GM11168 (cell line): ENCODE results near the gene OPN1MW.
"Not testable (repeated sequence)": the region's sequence is repeated elsewhere in the genome, so short reads cannot be mapped to it uniquely, and the experiment has no call there.

Source experiments
- in situ Hi-C: fragments of 300-500 bp; cut with MboI; formaldehyde crosslinking; loops from one replicate; pipeline ENCODE4 v1.12.0; 2022; ENCODE audit warnings: low sequenced_read_pairs; ENCODE audit not compliant: unreplicated experiment

The OPN1MW gene

GRCh38 chrX:154182296-154182695, at the start of gene OPN1MW:
OPN1MW (plus strand) TSS chrX:154182596; CDS start chrX:154182678, 82 bp downstream.
- in situ Hi-C loops: not testable (repeated sequence)

- in situ Hi-C loops: no loop called here
These were observed 46.8 kb upstream of the OPN1MW start for GRCh38 chrX:154135458-154136229.

GRCh38 chrX:154136627-154137161, 45.7 kb upstream of the OPN1MW start:
- in situ Hi-C loops: no loop called here

- in situ Hi-C loops: no loop called here
These were observed 43.5 kb upstream of the OPN1MW start for GRCh38 chrX:154138857-154139256.

- in situ Hi-C loops: no loop called here
These were observed 42.2 kb upstream of the OPN1MW start for GRCh38 chrX:154140206-154140605.

- in situ Hi-C loops: no loop called here
These were observed 41.7 kb upstream of the OPN1MW start for GRCh38 chrX:154140742-154141141.

GRCh38 chrX:154142386-154142785, 40.0 kb upstream of the OPN1MW start:
- in situ Hi-C loops: no loop called here

- in situ Hi-C loops: no loop called here
These were observed 39.2 kb upstream of the OPN1MW start for GRCh38 chrX:154142950-154143745.

- in situ Hi-C loops: not testable (repeated sequence)
These were observed 38.4 kb upstream of the OPN1MW start, which contains the start of gene OPN1LW for GRCh38 chrX:154144010-154144409. OPN1LW (plus strand) TSS chrX:154144243; CDS start chrX:154144284, 41 bp downstream.

- in situ Hi-C loops: not testable (repeated sequence)
These were observed 31.4 kb upstream of the OPN1MW start for GRCh38 chrX:154151030-154151429.

- in situ Hi-C loops: not testable (repeated sequence)
These were observed 26.2 kb upstream of the OPN1MW start for GRCh38 chrX:154156221-154156620.

- in situ Hi-C loops: not testable (repeated sequence)
These were observed 25.2 kb upstream of the OPN1MW start for GRCh38 chrX:154157207-154157606.

GRCh38 chrX:154159345-154159744, 23.1 kb upstream of the OPN1MW start:
- in situ Hi-C loops: not testable (repeated sequence)

- in situ Hi-C loops: not testable (repeated sequence)
These were observed 17.5 kb upstream of the OPN1MW start for GRCh38 chrX:154164902-154165301.

- in situ Hi-C loops: not testable (repeated sequence)
These were observed 14.0 kb upstream of the OPN1MW start for GRCh38 chrX:154168384-154168783.

GRCh38 chrX:154172535-154172943, 9.9 kb upstream of the OPN1MW start:
- in situ Hi-C loops: not testable (repeated sequence)

- in situ Hi-C loops: not testable (repeated sequence)
These were observed 8.0 kb upstream of the OPN1MW start for GRCh38 chrX:154174356-154174755.

- in situ Hi-C loops: not testable (repeated sequence)
These were observed 1.4 kb downstream of the OPN1MW start for GRCh38 chrX:154183794-154184193.

- in situ Hi-C loops: not testable (repeated sequence)
These were observed 10.4 kb downstream of the OPN1MW start for GRCh38 chrX:154192846-154193245.

GRCh38 chrX:154194316-154194715, 11.9 kb downstream of the OPN1MW start:
- in situ Hi-C loops: not testable (repeated sequence)

GRCh38 chrX:154196466-154196865, 14.1 kb downstream of the OPN1MW start:
- in situ Hi-C loops: not testable (repeated sequence)
